ENCODE measurements around the gene TRAPPC6A.

Gene TRAPPC6A

GRCh38 chr19:45186509-45187334, 8.7 kb upstream of the TRAPPC6A start:
- DNase-seq (ENCODE audit: low read depth) = no peak

- no peak for DNase-seq (ENCODE audit: low read depth)
Observed at GRCh38 chr19:45184115-45184514, 6.1 kb upstream of the TRAPPC6A start.

- DNase-seq (ENCODE audit: low read depth) = no peak
Observed at GRCh38 chr19:45182758-45183157, 4.7 kb upstream of the TRAPPC6A start.

GRCh38 chr19:45180936-45181335, 2.9 kb upstream of the TRAPPC6A start:
- no peak for DNase-seq (ENCODE audit: low read depth)

- DNase-seq (ENCODE audit: low read depth) = no peak
Observed at GRCh38 chr19:45179892-45180370, 1.9 kb upstream of the TRAPPC6A start.

GRCh38 chr19:45179072-45179891, 1.2 kb upstream of the TRAPPC6A start:
- peak; percentile 23 for DNase-seq (ENCODE audit: low read depth)

GRCh38 chr19:45178262-45179071, 430 bp upstream of the TRAPPC6A start, which contains the start of gene BLOC1S3:
TSS of gene BLOC1S3 (plus strand) at chr19:45178784. CDS start at chr19:45179297, 513 bp downstream.
- peak; percentile 100 for DNase-seq (ENCODE audit: low read depth)

GRCh38 chr19:45175515-45176345, 2.3 kb downstream of the TRAPPC6A start:
- DNase-seq (ENCODE audit: low read depth) = no peak

- DNase-seq (ENCODE audit: low read depth) = no peak
Observed at GRCh38 chr19:45173816-45174215, 4.2 kb downstream of the TRAPPC6A start.

- DNase-seq (ENCODE audit: low read depth) = no peak
Observed at GRCh38 chr19:45172611-45173208, 5.3 kb downstream of the TRAPPC6A start.

- no peak for DNase-seq (ENCODE audit: low read depth)
Observed at GRCh38 chr19:45172173-45172572, 5.9 kb downstream of the TRAPPC6A start.

GRCh38 chr19:45171211-45171623, 6.8 kb downstream of the TRAPPC6A start:
- peak; percentile 35 for DNase-seq (ENCODE audit: low read depth)

GRCh38 chr19:45170146-45171106, 7.6 kb downstream of the TRAPPC6A start:
- no peak for DNase-seq (ENCODE audit: low read depth)

- no peak for DNase-seq (ENCODE audit: low read depth)
Observed at GRCh38 chr19:45169602-45170001, 8.4 kb downstream of the TRAPPC6A start.

- DNase-seq (ENCODE audit: low read depth) = no peak
Observed at GRCh38 chr19:45168767-45169351, 9.2 kb downstream of the TRAPPC6A start.

GRCh38 chr19:45166723-45167252, 11.2 kb downstream of the TRAPPC6A start:
- no peak for DNase-seq (ENCODE audit: low read depth)

GRCh38 chr19:45164577-45165335, 13.3 kb downstream of the TRAPPC6A start:
- DNase-seq (ENCODE audit: low read depth) = peak; percentile 53

All from T-helper 22 cell (primary cell).